ENCODE data around the gene ELFN2.

The ELFN2 gene

DNA sequence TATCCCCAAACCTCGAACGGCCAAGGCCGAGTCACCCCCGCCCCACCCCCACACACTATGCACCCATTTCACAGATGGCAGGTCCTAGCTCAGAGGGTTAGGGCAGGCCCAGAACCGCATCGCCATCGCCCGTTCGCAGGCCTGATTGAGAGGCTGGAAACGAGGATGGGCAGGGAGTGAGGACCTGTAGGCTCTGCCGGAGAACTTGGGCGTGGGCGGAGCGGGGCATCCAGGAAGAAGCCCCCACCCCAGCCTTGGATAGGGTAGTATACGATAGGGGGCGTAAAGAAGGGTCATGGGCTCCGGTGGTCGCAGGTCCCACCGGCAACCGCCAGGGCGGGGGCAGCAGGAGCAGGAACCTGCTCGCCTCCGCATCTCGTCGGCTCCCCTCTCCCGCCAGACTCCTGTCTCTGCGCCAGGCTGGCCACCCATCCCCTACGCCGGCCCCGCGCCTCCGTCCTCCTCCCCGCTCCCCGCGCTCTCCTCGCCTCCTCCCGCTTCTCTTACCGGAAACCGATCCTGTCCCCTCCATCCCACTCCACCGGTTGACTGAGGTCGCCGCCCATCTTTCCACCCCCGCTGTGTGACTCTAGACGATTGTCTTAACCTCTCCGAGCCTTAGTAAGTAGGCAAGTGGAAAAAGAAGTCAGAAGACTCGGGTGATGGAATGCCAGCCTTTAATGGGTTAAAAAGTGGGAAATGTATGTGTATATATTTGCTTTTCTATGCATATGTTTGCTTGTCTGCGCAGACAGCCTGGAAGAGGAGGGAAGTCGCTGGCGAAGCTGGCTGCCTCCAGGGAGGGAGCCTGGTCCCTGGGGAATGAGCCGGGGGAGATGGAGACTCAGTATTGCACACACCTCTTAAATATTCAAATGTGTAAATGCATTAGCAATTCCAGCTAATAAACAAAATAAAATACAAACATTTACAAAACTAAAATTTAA lies 92.1 kb downstream of the ELFN2 start:
- TF ChIP-seq, protein P1, sequence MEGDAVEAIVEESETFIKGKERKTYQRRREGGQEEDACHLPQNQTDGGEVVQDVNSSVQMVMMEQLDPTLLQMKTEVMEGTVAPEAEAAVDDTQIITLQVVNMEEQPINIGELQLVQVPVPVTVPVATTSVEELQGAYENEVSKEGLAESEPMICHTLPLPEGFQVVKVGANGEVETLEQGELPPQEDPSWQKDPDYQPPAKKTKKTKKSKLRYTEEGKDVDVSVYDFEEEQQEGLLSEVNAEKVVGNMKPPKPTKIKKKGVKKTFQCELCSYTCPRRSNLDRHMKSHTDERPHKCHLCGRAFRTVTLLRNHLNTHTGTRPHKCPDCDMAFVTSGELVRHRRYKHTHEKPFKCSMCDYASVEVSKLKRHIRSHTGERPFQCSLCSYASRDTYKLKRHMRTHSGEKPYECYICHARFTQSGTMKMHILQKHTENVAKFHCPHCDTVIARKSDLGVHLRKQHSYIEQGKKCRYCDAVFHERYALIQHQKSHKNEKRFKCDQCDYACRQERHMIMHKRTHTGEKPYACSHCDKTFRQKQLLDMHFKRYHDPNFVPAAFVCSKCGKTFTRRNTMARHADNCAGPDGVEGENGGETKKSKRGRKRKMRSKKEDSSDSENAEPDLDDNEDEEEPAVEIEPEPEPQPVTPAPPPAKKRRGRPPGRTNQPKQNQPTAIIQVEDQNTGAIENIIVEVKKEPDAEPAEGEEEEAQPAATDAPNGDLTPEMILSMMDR (IDR thresholded peaks at IDR 0.05; ENCODE audit: low read depth, low read length, missing control alignments) = no peak
- DNase-seq (ENCODE audit: low read depth) = no peak
- in situ Hi-C loops (cut with HindIII; ENCODE audit: low sequenced_read_pairs) = no loop called here
- H3K4me3 ChIP-seq (ENCODE audit: low read depth, low read length) = no peak overlapping the region

DNA sequence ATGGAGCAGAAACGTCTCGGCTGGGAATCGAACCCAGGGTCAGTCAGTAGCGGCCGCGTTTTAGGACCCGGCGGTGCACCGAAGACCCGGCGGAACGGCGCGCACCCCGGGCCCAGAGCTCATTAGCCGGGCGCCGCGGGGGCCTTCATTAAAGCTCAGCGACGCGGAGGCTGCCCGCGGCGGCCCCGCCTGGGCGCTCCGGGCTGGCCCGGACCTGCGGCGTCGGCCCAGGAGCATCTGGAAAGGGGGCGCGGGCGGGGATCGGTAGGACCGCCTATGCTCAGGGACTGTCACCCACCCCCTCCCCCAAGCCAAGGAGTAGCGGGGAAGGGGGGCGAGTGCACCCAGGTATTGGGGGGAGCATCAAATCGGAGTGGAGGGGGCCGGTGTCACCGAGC lies 92.8 kb downstream of the ELFN2 start:
- in situ Hi-C loops (cut with HindIII; ENCODE audit: low sequenced_read_pairs) = no loop called here
- H3K4me3 ChIP-seq (ENCODE audit: low read depth, low read length) = no peak overlapping the region
- no peak for DNase-seq (ENCODE audit: low read depth)
- TF ChIP-seq, protein P1 (IDR thresholded peaks at IDR 0.05; ENCODE audit: low read depth, low read length, missing control alignments) = no peak

DNA sequence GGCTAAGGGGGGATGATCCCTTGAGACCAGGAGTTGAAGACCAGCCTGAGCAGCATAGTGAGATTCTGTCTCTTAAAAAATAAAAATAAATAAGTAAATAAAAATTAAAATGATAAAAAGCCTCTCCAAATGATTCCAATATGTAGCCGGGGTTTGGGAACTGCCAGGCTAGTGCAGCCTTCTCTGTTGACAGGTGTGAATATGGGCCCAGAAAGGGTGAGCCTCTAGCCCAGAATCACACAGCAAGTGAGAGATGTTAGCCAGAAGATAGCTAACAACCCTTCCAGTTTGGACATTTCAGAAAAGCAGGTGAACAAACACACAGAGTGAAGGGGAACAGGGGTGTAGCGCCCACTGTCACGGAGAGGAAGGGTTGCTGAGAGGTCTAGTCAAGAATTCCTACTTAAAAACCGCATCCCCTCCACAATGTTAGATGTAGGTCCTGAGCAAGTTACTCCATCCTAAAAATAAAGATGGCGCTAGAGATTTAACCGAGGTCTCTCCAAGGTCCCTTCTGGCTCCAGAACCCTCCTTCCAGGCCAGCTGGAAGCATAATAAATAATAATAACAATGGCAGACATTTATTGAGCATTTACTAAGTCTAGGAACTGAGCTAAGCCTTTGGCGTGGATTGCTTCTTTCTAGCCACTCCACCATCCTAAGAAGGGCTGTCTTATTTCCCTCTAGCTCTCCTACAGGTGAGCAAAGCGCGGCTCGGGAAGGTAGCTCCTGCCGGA lies 93.4 kb downstream of the ELFN2 start:
- in situ Hi-C loops (cut with HindIII; ENCODE audit: low sequenced_read_pairs) = no loop called here
- DNase-seq (ENCODE audit: low read depth) = no peak
- TF ChIP-seq, protein P1 (IDR thresholded peaks at IDR 0.05; ENCODE audit: low read depth, low read length, missing control alignments) = no peak
- H3K4me3 ChIP-seq (ENCODE audit: low read depth, low read length) = no peak overlapping the region

DNA sequence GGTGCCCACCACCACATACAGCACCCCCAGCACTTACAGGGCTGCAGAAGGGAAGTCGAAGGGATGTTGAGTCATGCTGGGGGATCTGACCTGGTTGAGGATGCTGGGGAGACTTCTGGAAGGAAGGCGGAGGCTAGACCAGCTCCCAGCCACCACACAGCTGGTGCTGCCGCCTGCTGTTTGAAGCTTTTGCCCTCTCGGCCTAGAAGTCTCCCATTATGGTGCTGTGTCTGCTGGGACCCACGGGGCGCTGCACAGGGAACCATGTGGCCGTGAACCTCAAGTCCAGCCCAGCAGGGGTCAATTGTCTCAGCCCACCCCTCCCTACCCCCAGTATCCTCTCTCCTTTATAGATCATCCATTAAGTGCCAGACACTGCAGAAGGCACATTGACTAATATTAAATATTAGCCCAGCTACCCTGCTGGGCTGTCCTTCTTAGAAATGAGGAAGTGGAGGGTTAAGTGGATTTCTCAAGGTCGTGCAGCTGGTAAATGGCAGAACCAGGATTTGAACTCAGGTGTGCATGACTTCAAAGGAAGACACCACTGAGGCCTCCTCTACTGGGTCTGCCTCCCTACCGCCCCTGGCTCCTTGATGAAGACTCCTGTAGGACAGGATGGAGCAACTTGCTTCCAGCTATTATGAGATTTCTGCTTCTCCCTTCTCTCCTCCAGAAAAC lies 95.3 kb downstream of the ELFN2 start:
- no peak overlapping the region for H3K4me3 ChIP-seq (ENCODE audit: low read depth, low read length)
- in situ Hi-C loops (cut with HindIII; ENCODE audit: low sequenced_read_pairs) = no loop called here
- TF ChIP-seq, protein P1 (IDR thresholded peaks at IDR 0.05; ENCODE audit: low read depth, low read length, missing control alignments) = no peak
- DNase-seq (ENCODE audit: low read depth) = no peak

DNA sequence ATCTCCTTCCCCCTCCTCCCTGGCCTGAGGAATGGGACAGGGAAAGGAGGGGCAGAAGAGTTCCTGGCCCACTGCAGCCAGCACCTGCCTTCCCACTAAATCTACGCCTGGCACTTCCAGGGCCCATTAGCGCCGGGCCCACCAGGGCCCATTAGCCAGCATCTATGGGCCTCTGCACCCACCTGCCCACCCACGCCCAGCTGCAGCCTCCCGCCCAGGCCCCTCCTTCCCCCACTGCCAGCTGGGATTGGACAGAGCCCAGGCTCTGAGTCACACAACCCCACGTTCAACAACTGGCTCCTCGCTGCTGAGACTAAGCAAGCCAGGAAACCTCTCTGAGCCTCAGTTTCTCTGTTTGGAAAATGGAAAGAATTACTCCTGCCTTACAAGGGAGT lies 96.2 kb downstream of the ELFN2 start:
- in situ Hi-C loops (cut with HindIII; ENCODE audit: low sequenced_read_pairs) = no loop called here
- TF ChIP-seq, protein P1 (IDR thresholded peaks at IDR 0.05; ENCODE audit: low read depth, low read length, missing control alignments) = no peak
- no peak overlapping the region for H3K4me3 ChIP-seq (ENCODE audit: low read depth, low read length)
- DNase-seq (ENCODE audit: low read depth) = peak; percentile 28

Measured in astrocyte of the cerebellum (primary cell).